Transverse colon (tissue), 4 donors: ENCODE measurements around the gene RALGPS2. TPM values are rescaled to one million over a fixed set of nuclear protein-coding genes. Genes with fewer than 3 reads are reported as not detected.

Source experiments
- DNase-seq: peaks from one replicate; pipeline ENCODE4 v3.0.0-alpha.2; 2019
- H3K27ac ChIP-seq, 4 donors: fragments of 200-600 bp; sonication (generic); 2 replicates each; pipeline ENCODE4 v1.5.1; 2016 to 2018; ENCODE audit warnings: inconsistent platforms in 4 of 4
- H3K27me3 ChIP-seq: fragments of 200-600 bp; sonication (generic); 2 replicates; pipeline ENCODE4 v1.5.1; 2017; ENCODE audit warnings: inconsistent platforms
- H3K36me3 ChIP-seq, 4 donors: fragments of 200-600 bp; sonication (generic); 2 replicates each; pipeline ENCODE4 v1.5.1; 2017 to 2019; ENCODE audit warnings: inconsistent platforms in 4 of 4
- H3K4me1 ChIP-seq, 4 donors: fragments of 200-600 bp; sonication (generic); 2 replicates each; pipeline ENCODE4 v1.5.1; 2017 to 2020; ENCODE audit warnings: inconsistent platforms in 4 of 4
- H3K4me3 ChIP-seq, 4 donors: fragments of 200-600 bp; sonication (generic); 1 replicate in 1 of 4; 2 replicates in 3 of 4; pipeline versions ENCODE4 v1.5.1 to v1.6.1; 2017 to 2019; ENCODE audit warnings: inconsistent platforms in 4 of 4
- H3K9me3 ChIP-seq, 2 donors: fragments of 200-600 bp; sonication (generic); 2 replicates each; pipeline ENCODE4 v1.5.1; 2017 to 2019; ENCODE audit warnings: inconsistent platforms in 2 of 2
- EP300 ChIP-seq: sonication (generic); formaldehyde crosslinking; IDR thresholded peaks from one replicate; pipeline ENCODE4 v1.6.1; 2017; ENCODE audit warnings: antibody characterized with exemption, low read depth
- POLR2A ChIP-seq: fragments of 450-650 bp; IDR thresholded peaks from one replicate; pipeline ENCODE4 v1.6.1; 2016; ENCODE audit warnings: antibody characterized with exemption, mild to moderate bottlenecking, moderate library complexity
- POLR2AphosphoS5 ChIP-seq, 3 donors: sonication (generic); formaldehyde crosslinking; IDR thresholded peaks; one replicate each; pipeline ENCODE4 v1.6.1; 2016; ENCODE audit warnings: antibody characterized with exemption in 3 of 3
- WGBS, 2 donors: methylation state at CpG; one replicate each; pipeline ENCODE4 v1.1.5; 2018; ENCODE audit warnings: low coverage in 1 of 2; 5-methylcytosine and 5-hydroxymethylcytosine counted together
- in situ Hi-C, 4 donors: fragments of 200-750 bp; cut with MboI; loops; one replicate each; pipeline versions ENCODE4 v1.15.0 to v1.15.1; 2017; ENCODE audit warnings: low sequenced_read_pairs in 3 of 4, low pct_ligation_motif_present in 1 of 4, low pct_unique_long_range_greater_than_20kb in 1 of 4
- intact Hi-C: fragments of 100-400 bp; cut with DNase I; formaldehyde crosslinking; loops from one replicate; pipeline ENCODE4 v1.15.1; 2023; ENCODE audit warnings: low total_unique reads
- total RNA-seq, 4 donors: library from RNA; depleted of rRNA; stranded (reverse); fragments of >200 nt; gene quantifications; one replicate each; pipeline ENCODE4 v1.1.0, GENCODE V29; 2016
- TF ChIP-seq, protein P1 (sequence below), 5 experiments: fragments of 200-600 bp in 3 of 5; fragments of 450-650 bp in 2 of 5; sonication (generic) in 3 of 5; IDR thresholded peaks; 1 replicate in 2 of 5; 2 replicates in 3 of 5; pipeline ENCODE4 v1.5.1; 2016 to 2017; ENCODE audit warnings: antibody characterized with exemption in 5 of 5, inconsistent platforms in 3 of 5, mild to moderate bottlenecking in 2 of 5, moderate library complexity in 1 of 5

Gene RALGPS2
- total RNA-seq, 4 donors from 2014 or later: 21.5 to 50.8 (median 34.0) TPM

DNA sequence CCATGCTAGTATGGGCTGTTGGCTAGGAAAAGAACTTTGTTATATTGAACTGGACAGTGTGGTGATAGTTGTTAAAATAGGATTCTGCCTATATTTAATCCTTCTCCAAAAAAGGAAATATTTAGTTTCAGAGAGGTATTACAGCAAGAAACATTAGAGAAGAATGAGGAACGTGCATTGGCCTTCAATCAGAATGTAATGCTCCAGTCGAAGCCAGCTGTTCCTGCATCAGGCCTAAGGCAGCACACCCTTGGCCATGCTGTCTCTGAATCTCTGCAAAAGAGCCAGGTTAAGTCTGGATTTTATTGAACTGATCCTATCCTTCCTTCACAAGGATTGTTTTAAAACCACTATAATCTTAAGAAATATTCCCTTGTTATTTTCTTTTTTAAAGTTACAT is 35.3 kb upstream of the RALGPS2 start:
- H3K4me1 ChIP-seq: no peaks in the 10 kb centered on the region
- no peaks in the 10 kb centered on the region for H3K27me3 ChIP-seq
- H3K4me3 ChIP-seq: no peak overlapping the region
- no peak for DNase-seq
- in situ Hi-C loops (no loop called here), intact Hi-C loops (no loop called here)
- no peaks in the 10 kb centered on the region for H3K9me3 ChIP-seq
- TF ChIP-seq EP300 (no peak), POLR2AphosphoS5 (IDR thresholded peaks at IDR 0.05) (no peak), POLR2A (no peak)
- TF ChIP-seq, protein P1, sequence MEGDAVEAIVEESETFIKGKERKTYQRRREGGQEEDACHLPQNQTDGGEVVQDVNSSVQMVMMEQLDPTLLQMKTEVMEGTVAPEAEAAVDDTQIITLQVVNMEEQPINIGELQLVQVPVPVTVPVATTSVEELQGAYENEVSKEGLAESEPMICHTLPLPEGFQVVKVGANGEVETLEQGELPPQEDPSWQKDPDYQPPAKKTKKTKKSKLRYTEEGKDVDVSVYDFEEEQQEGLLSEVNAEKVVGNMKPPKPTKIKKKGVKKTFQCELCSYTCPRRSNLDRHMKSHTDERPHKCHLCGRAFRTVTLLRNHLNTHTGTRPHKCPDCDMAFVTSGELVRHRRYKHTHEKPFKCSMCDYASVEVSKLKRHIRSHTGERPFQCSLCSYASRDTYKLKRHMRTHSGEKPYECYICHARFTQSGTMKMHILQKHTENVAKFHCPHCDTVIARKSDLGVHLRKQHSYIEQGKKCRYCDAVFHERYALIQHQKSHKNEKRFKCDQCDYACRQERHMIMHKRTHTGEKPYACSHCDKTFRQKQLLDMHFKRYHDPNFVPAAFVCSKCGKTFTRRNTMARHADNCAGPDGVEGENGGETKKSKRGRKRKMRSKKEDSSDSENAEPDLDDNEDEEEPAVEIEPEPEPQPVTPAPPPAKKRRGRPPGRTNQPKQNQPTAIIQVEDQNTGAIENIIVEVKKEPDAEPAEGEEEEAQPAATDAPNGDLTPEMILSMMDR (IDR thresholded peaks at IDR 0.05): no peak
- H3K27ac ChIP-seq: no peak overlapping the region
- WGBS, 2 donors: 55 to 58% methylated on average over 2 of the region's 2 CpGs
- H3K36me3 ChIP-seq: no peaks in the 10 kb centered on the region

DNA sequence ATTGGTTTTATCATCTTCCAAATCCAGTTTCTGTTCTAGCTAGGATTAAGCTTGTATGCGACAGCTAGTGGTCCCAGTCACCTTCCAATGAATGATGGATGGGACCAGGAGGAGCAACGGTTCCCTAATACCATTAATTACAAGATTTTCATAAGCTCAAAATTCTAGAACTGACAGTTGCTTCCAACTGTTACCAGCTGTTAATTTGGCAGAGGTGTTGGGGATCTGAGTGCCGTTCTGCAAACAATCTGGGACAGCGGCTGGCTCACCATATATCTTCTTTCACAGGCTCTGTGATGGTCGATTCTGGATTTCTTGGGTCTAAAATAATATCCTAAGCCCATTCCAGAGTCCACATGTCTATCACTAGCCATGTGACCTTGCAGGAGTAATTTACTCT is 34.5 kb upstream of the RALGPS2 start:
- intact Hi-C loops: no loop called here
- no peak for DNase-seq
- Histone ChIP-seq H3K4me3 (no peak overlapping the region), H3K27ac (no peak overlapping the region), H3K9me3 (no peaks in the 10 kb centered on the region), H3K4me1 (no peaks in the 10 kb centered on the region), H3K27me3 (no peaks in the 10 kb centered on the region), H3K36me3 (no peaks in the 10 kb centered on the region)
- in situ Hi-C loops: no loop called here
- 60 to 68% methylated on average over 5 of the region's 5 CpGs for WGBS, 2 donors
- TF ChIP-seq, protein P1 (IDR thresholded peaks at IDR 0.05): no peak
- TF ChIP-seq POLR2A (no peak), POLR2AphosphoS5 (IDR thresholded peaks at IDR 0.05) (no peak), EP300 (no peak)

DNA sequence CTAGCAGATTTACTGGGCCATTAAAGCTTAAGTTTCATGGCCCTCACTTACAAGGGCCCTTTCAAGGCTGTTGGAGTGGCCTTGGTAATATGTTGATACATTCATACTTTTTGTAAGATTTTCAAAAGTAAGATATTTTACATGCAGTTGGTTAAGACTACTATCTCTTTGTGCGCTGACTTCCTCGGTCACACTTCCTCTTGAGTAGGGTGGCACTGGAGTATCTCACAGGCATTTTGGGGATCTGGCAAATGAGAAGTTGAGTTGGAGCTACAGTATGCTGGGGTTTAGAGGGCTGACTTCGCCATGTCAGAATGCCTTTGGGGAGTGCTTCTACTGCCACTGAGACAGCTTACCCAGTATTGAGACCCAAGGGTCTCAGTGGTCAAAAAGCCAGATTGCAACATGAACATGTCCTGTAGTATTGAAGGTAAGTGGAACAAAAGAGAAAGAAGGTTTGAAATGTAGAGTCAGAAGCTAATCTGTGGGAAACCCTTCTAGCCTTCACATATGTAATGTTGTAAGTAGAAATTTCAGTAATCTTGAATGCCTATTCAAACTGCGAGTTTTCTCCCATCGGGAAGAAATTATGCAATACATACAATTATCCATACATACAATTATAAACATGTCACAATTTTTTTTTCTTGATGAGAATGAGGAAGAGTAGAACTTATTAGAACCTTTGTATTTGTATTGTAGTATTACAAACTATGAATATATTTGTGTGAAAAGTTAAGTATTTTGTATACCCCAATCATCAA is 32.3 kb upstream of the RALGPS2 start:
- Histone ChIP-seq H3K9me3 (no peaks in the 10 kb centered on the region), H3K27ac (no peak overlapping the region), H3K4me3 (no peak overlapping the region), H3K27me3 (no peaks in the 10 kb centered on the region), H3K36me3 (no peaks in the 10 kb centered on the region), H3K4me1 (no peaks in the 10 kb centered on the region)
- intact Hi-C loops (no loop called here), in situ Hi-C loops (no loop called here)
- WGBS, 2 donors: 89 to 92% methylated on average over 3 to 5 of the region's 5 CpGs
- TF ChIP-seq, protein P1 (IDR thresholded peaks at IDR 0.05): no peak
- TF ChIP-seq EP300: no peak
- TF ChIP-seq POLR2A: no peak
- no peak for TF ChIP-seq POLR2AphosphoS5 (IDR thresholded peaks at IDR 0.05)
- DNase-seq: no peak

DNA sequence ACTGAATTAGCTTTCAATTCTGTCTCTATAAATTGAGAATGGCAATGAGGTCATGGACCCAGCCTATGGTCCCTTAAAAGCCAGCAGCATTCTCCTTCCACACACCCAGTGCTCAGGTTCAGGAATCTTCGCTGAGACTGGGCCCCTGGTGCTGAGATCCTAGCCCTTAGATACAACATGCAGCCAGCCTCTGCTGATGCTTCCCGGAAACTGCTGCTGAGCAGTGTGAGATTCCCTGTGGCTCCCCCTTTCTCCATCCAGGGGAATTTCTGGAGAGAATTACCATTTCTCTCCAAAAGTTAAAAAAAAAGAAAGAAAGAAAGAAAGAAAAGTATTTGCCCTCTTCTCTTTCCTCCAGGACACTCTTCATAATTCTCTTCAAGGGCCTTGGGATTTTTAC is 31.7 kb upstream of the RALGPS2 start:
- Histone ChIP-seq H3K9me3 (no peaks in the 10 kb centered on the region), H3K27ac (no peak overlapping the region), H3K27me3 (no peaks in the 10 kb centered on the region), H3K36me3 (no peaks in the 10 kb centered on the region), H3K4me3 (no peak overlapping the region), H3K4me1 (no peaks in the 10 kb centered on the region)
- 48 to 67% methylated on average over 1 to 2 of the region's 2 CpGs for WGBS, 2 donors
- intact Hi-C loops: no loop called here
- TF ChIP-seq POLR2A: no peak
- no peak for TF ChIP-seq EP300
- TF ChIP-seq POLR2AphosphoS5 (IDR thresholded peaks at IDR 0.05): no peak
- TF ChIP-seq, protein P1 (IDR thresholded peaks at IDR 0.05): no peak
- DNase-seq: no peak
- in situ Hi-C loops: no loop called here
